Astrocyte of the hippocampus (primary cell): ENCODE results near the gene GLG1.
"Not testable (repeated sequence)": the region's sequence is repeated elsewhere in the genome, so short reads cannot be mapped to it uniquely, and the experiment has no call there.

Source experiments
- DNase-seq: peaks from one replicate; pipeline ENCODE4 v3.0.0; 2011; ENCODE audit warnings: low read depth, low spot score

Gene GLG1

DNA sequence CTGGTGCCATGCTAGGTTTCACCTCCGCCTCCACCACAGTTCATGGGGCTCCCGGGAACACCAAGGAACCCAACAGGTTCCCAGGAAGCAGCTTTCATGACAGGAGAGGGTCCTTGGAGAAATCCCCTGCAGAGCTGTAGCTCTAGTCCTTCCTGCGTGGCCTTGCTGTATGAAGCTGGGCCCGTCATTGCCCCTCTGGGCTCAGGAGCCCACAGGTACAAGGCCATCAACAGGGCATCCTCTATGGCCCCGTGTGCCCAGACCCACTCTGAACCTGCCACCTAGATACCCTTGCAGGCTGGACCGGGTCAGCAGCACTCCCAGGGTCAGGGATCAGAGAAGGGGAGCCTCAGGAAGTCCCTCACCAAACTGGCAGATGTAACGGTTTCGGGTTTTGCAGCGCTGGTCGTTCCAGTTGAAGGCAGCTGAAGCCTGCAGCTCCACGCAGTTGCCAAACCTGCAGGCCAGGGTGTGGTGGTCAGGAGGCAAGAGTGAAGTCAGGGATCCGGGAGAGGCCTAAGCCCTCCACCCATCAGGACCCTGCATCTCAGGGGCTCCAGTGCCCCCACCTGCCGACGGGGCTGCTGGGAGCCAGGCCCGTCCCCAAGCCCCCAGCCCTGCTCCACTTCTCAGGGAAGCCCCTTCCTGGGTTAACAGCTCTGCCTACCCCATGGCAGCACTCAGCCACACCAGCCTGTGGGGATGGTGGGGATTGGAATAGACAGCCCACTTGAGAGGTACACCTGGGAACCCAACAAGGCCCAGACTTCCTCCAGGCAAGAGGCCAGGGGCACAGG is 197.5 kb downstream of the GLG1 start:
- not testable (repeated sequence) for DNase-seq

DNA sequence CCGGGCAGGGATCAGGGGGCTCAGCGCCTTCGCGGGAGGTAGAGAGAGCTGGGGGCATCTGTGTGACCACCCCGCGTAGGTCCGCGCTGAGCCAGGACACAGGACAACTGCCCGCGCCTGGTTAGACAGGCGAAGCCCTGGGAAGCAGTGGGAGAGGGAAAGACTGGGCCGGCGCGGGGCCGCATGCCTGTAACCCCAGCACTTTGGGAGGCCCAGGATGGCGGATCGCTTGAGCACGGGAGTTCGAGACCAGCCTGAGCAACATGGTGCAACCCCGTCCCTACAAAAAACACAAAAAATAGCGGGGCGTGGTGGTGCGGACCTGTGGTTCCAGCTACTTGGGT is 199.6 kb downstream of the GLG1 start:
- not testable (repeated sequence) for DNase-seq

DNA sequence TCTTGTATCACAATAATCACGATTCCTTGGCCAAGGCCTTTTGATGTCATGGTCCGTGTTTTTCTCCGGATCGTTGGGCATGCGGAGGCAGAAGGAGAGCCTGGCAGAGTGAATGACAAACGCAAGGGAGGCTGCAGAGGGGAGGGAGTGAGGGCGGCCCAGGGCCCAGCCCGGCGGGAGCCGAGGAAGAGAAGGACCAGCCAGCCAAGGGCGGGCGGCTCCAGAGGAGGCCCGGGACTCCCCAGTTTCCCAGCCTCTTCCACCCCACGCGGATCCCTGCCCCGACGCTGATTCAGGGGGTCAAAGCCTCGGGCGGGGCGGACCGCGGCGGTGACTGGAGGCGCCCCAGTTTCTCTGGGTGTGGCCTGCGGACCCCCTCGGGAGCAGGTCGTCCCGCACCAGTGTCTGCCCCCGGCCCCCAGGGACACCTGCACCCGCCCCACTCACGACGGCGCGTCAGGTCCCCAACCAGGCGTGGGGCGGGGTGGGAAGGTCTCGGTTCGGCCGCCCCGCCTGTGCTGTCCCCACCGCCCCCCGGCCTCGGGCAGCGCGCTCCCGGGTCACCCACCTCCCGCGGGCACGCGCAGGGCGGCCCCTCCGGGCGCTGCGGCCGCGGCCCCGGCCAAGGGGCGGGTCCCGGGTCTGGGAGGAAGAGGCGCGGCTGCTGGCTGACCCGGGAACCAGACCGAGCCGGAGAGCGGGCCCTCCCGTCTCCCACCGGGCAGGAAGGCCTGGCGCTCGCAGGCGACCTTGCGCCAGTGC is 200.1 kb downstream of the GLG1 start:
- DNase-seq: not testable (repeated sequence)

DNA sequence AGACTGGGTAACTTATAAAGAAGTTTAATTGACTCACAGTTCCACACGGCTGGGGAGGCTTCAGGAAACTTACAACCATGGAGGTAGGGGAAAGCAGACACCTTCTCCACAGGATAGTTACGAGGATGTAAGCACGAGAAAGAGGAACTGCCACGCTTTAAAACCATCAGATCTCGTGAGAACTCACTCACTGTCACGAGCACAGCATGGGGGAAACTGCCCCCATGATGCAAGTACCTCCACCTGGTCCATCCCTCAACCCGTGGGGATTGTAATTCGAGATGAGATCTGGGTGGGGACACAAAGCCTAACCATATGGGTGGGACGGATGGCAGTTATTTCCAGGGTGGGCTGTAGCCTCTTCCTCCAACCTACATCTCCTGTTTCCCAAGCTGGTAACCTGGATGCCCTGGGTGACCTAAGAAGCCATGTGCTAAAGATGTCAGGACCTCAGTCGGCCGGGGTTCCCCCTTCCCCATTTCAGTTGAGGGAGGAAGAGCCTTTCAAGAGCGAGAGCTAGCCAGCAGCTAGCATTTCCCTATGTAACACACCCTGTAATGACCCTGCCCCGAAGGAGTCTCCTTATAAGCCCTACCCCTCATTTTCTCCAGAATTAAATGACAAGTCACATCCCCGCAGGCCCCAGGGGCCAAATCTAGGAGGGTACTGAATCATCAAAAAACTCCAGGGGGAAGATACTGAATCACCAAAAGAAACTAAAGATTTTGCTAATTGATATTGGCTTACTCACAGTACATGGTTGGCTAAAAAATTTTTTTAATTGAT is 202.6 kb downstream of the GLG1 start:
- DNase-seq: not testable (repeated sequence)

DNA sequence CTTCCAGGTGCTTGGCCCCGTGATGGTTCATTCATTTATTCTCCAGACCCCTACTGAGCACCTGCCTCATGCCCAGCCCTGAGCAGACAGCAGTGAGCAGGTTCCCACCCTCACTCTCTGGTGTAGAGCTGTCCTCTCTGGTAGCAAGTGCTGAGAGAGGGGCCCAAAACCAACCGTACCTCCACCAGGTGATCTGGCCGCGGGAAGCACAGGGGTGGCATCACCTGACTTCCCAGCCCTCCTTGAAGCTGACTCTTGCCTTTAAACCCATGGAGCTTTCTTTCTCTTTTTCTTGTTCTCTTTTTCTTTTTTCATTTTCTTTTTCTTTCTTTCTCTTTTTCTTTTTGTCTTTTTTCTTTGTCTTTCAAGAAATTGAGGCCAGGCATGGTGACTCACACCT is 206.7 kb downstream of the GLG1 start:
- not testable (repeated sequence) for DNase-seq

DNA sequence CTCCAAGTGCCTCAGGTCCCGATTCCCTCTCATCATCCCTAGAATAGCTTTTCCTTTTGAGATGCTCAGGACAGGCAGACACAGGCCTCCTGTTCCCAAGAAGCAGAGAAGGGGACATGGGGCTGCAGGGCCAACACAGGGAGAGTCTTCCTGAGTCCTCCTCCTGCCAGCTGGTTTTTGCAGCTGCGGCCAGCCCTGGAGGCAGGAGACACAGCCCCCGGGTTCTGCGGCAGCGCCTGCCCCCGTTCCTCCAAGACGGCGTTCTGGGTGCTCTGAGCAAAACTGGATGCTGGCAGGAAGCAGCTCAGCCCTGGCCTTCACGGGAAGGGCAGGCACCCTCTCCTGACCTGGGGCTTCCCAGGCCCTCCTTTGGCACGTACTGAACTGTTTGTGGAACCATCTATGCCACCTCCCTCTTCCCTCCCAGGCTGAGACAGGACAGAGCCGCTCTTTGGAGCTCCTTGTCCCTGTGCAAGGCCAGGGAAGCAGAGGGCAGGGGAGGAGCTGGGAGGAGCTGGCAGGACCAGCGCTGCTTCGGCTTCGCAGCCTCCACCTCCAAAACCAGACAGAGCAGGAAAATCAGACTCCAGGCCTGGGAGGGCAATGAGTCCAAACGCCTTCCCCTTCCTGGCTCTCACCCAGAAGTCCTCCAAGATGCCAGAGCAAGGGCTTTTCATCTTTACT is 208.6 kb downstream of the GLG1 start:
- DNase-seq: not testable (repeated sequence)
